Neural crest cell (in vitro differentiated cells): Measurements from ENCODE around the gene IFT43. TPM values are rescaled to one million over a fixed set of nuclear protein-coding genes. Genes with fewer than 3 reads are reported as not detected.

Experiments used
- DNase-seq: peaks from one replicate; pipeline ENCODE4 v3.0.0; 2021; ENCODE audit warnings: low read depth, mixed read lengths, low spot score
- H3K27ac Mint-ChIP-seq: one replicate; pipeline ENCODE4 v1.8.0; 2021; ENCODE audit warnings: mild to moderate bottlenecking, mixed read lengths; ENCODE audit not compliant: unreplicated experiment
- H3K27me3 Mint-ChIP-seq: 2 replicates; pipeline ENCODE4 v1.8.0; 2021; ENCODE audit warnings: low read depth, mild to moderate bottlenecking, mixed read lengths
- H3K36me3 Mint-ChIP-seq: 2 replicates; pipeline ENCODE4 v1.8.0; 2021; ENCODE audit warnings: low read depth, mild to moderate bottlenecking, mixed read lengths
- H3K4me1 Mint-ChIP-seq: 2 replicates; pipeline ENCODE4 v1.8.0; 2021; ENCODE audit warnings: mixed read lengths
- H3K4me3 Mint-ChIP-seq: one replicate; pipeline ENCODE4 v1.8.0; 2021; ENCODE audit warnings: mild to moderate bottlenecking, mixed read lengths
- H3K9me3 Mint-ChIP-seq: 2 replicates; pipeline ENCODE4 v1.8.0; 2021; ENCODE audit warnings: mixed read lengths
- CTCF ChIP-seq: fragments of 200-600 bp; sonication (generic); conservative IDR thresholded peaks from 2 replicates; pipeline ENCODE4 v1.5.0; 2021; ENCODE audit warnings: antibody characterized with exemption, mild to moderate bottlenecking
- long read RNA-seq: library from polyadenylated mRNA; unstranded; transcript quantifications from one replicate; pipeline ENCODE4 v2.0.0, GENCODE V29; 2020
- total RNA-seq: library from RNA; stranded (reverse); gene quantifications from 2 replicates; pipeline ENCODE4 v1.2.1, GENCODE V29; 2021

Gene IFT43
- total RNA-seq: 32.8 and 34.1 TPM in 2 replicates
- long read RNA-seq, transcript IFT43-202 (9 exons, 833 nt): major isoform, 11 of 29 reads
- long read RNA-seq, partial matches to known transcripts: 6 of 29 reads
- long read RNA-seq, other reads (novel, unspliced or antisense): 12 of 29 reads

GRCh38 chr14:75985618-75986438 is at the start of gene IFT43:
TSS of gene IFT43 (plus strand) at chr14:75985763. CDS start at chr14:75985787, 24 bp downstream.
- TF ChIP-seq CTCF: no peak
- H3K36me3 Mint-ChIP-seq: no peaks in the 10 kb centered on the region
- peak within 1 kb of the TSS; percentile 93 for H3K27ac Mint-ChIP-seq
- peak within 1 kb of the TSS; percentile 88 for H3K4me3 Mint-ChIP-seq
- peaks cover 28% of the 10 kb centered on the region for H3K4me1 Mint-ChIP-seq
- peaks cover 20% of the 10 kb centered on the region for H3K27me3 Mint-ChIP-seq
- peak; percentile 66 for DNase-seq
- H3K9me3 Mint-ChIP-seq: no peaks in the 10 kb centered on the region

DNA sequence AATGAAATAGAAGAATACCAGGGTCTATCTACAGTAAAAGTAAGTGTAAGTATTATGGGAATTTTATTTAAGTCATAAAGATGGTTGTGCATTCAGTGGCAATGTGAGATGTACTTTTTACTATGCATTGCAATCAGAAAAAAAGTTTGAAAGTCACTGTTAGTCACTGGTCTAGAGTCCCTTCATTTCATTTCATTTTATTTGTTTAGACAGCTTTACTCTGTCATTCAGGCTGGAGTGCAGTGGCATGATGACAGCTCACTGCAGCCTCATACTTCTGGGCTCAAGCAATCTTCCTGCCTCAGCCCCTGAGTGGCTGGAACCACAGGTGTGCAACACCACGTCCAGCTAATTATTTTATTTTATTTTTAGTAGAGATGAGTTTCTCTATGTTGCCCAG is 46.4 kb upstream of the IFT43 start:
- no peak for DNase-seq
- no peak for TF ChIP-seq CTCF
- Mint-ChIP-seq H3K27ac (no peak overlapping the region), H3K36me3 (peaks cover 15% of the 10 kb centered on the region), H3K27me3 (no peaks in the 10 kb centered on the region), H3K4me1 (peaks cover 6% of the 10 kb centered on the region), H3K4me3 (no peak overlapping the region), H3K9me3 (no peaks in the 10 kb centered on the region)

- Mint-ChIP-seq H3K27ac (no peak overlapping the region), H3K4me3 (no peak overlapping the region)
- DNase-seq: no peak
These were observed 44.5 kb upstream of the IFT43 start for GRCh38 chr14:75941030-75941429.

GRCh38 chr14:75944607-75945241 is 40.8 kb upstream of the IFT43 start:
- DNase-seq: no peak
- Mint-ChIP-seq H3K36me3 (peaks cover 15% of the 10 kb centered on the region), H3K4me3 (no peak overlapping the region), H3K4me1 (no peaks in the 10 kb centered on the region), H3K9me3 (no peaks in the 10 kb centered on the region), H3K27me3 (no peaks in the 10 kb centered on the region), H3K27ac (no peak overlapping the region)
- no peak for TF ChIP-seq CTCF

More at GRCh38 chr14:75941030-75941429, 44.5 kb upstream of the IFT43 start:
- Mint-ChIP-seq H3K36me3 (peaks cover 15% of the 10 kb centered on the region), H3K27me3 (no peaks in the 10 kb centered on the region), H3K4me1 (no peaks in the 10 kb centered on the region), H3K9me3 (no peaks in the 10 kb centered on the region)
- TF ChIP-seq CTCF: no peak

DNA sequence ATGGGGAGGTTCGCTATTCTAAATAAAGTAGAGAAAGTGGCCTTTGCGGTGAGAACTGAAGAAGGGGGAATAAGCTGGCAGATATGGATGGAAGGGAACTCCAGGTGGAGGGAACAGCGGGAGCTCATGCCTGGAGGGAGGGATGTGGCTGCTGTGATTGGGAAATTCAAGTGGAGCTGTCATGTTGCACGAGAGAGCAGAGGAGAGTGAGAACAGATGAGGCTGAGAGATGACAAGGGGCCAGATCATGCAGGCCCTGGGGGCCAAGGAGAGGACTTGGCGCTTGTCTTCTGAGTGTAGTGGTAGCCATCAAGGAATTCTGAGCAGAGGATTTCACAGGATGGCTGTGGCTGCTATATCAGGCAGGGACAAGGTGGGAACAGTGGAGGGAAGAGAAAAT is 38.8 kb upstream of the IFT43 start:
- no peaks in the 10 kb centered on the region for H3K27me3 Mint-ChIP-seq
- no peak overlapping the region for H3K4me3 Mint-ChIP-seq
- H3K27ac Mint-ChIP-seq: no peak overlapping the region
- H3K9me3 Mint-ChIP-seq: no peaks in the 10 kb centered on the region
- no peaks in the 10 kb centered on the region for H3K4me1 Mint-ChIP-seq
- H3K36me3 Mint-ChIP-seq: peaks cover 13% of the 10 kb centered on the region
- DNase-seq: no peak
- no peak for TF ChIP-seq CTCF
